Measurements from ENCODE around the gene C10orf62.

C10orf62 gene

DNA sequence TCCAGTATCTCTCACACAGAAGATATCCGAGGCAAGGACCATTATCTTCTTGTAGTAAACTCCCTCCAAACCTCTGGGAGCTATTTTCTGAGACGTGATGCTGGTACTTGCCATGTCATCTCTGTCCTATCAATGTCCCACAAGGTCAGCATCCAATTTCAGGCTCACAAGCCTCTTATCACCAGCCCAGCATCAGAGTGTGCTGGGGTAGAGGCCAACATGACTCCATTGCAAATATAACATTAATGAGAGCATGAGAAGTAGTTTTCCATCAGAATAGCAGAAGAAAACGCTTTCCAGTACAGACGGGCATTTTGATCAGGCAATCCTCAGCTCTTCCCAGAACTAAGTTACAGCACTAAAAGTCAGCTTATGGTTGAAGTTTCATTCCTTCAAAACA lies 38.2 kb downstream of the C10orf62 start (continued):
- TF ChIP-seq, protein P1, sequence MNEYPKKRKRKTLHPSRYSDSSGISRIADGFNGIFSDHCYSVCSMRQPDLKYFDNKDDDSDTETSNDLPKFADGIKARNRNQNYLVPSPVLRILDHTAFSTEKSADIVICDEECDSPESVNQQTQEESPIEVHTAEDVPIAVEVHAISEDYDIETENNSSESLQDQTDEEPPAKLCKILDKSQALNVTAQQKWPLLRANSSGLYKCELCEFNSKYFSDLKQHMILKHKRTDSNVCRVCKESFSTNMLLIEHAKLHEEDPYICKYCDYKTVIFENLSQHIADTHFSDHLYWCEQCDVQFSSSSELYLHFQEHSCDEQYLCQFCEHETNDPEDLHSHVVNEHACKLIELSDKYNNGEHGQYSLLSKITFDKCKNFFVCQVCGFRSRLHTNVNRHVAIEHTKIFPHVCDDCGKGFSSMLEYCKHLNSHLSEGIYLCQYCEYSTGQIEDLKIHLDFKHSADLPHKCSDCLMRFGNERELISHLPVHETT (tag by site-specific recombination; IDR thresholded peaks at IDR 0.05): no peak

- H3K4me3 ChIP-seq (ENCODE audit: low read depth, low read length): no peak overlapping the region
- ChIA-PET POLR2A (interaction anchor here (0.7 kb wide), 1 partner anchor 59 kb away, joined by 4 read pairs; no protein-coding TSS in a partner anchor), CTCF (interaction anchor here (1.1 kb wide), 1 partner anchor 218 kb away, joined by 3 read pairs; no protein-coding TSS in a partner anchor)
- no peaks in the 10 kb centered on the region for H3K4me1 ChIP-seq (ENCODE audit: control insufficient read depth, insufficient read depth, low read length)
- H3K36me3 ChIP-seq (ENCODE audit: control insufficient read depth in 2 of 2, insufficient read depth in 1 of 2, low read length in 2 of 2): no peaks in the 10 kb centered on the region
- TF ChIP-seq ZNF274 (IDR thresholded peaks at IDR 0.05; ENCODE audit: low read length) (no peak), ZNF274 (tag by site-specific recombination; IDR thresholded peaks at IDR 0.05; ENCODE audit: borderline replicate concordance) (0 out of 2 replicates have a peak, but pooled peaks have one; percentile 36), KLF10 (tag by site-specific recombination; IDR thresholded peaks at IDR 0.05) (no peak)
- H3K27ac ChIP-seq (ENCODE audit: extremely low read depth, low read depth, low read length): no peak overlapping the region
- no peaks in the 10 kb centered on the region for H3K9me3 ChIP-seq (ENCODE audit: control insufficient read depth, insufficient read depth, low read depth, low read length)
These were observed 38.7 kb downstream of the C10orf62 start for GRCh38 chr10:97628228-97628627.

- H3K9me3 ChIP-seq (ENCODE audit: control insufficient read depth, insufficient read depth, low read depth, low read length): no peaks in the 10 kb centered on the region
- TF ChIP-seq ZNF624 (tag by site-specific recombination; IDR thresholded peaks at IDR 0.05): no peak
- TF ChIP-seq, protein P2, sequence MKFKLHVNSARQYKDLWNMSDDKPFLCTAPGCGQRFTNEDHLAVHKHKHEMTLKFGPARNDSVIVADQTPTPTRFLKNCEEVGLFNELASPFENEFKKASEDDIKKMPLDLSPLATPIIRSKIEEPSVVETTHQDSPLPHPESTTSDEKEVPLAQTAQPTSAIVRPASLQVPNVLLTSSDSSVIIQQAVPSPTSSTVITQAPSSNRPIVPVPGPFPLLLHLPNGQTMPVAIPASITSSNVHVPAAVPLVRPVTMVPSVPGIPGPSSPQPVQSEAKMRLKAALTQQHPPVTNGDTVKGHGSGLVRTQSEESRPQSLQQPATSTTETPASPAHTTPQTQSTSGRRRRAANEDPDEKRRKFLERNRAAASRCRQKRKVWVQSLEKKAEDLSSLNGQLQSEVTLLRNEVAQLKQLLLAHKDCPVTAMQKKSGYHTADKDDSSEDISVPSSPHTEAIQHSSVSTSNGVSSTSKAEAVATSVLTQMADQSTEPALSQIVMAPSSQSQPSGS (tag by site-specific recombination; IDR thresholded peaks at IDR 0.05; ENCODE audit: low read depth): 0 out of 2 replicates have a peak, but pooled peaks have one; percentile 4
- no peaks in the 10 kb centered on the region for H3K36me3 ChIP-seq (ENCODE audit: control insufficient read depth in 2 of 2, insufficient read depth in 1 of 2, low read length in 2 of 2)
- H3K4me3 ChIP-seq (ENCODE audit: low read depth, low read length): no peak overlapping the region
- H3K4me1 ChIP-seq (ENCODE audit: control insufficient read depth, insufficient read depth, low read length): no peaks in the 10 kb centered on the region
- POLR2A ChIA-PET: interaction anchor here (0.6 kb wide), 2 partner anchors 9 to 33 kb away, joined by 3 read pairs; no protein-coding TSS in a partner anchor
- CTCF ChIA-PET: interaction anchor here (0.6 to 0.7 kb wide), 2 partner anchors 124 to 593 kb away, joined by 3 to 4 read pairs; no protein-coding TSS in a partner anchor
- H3K27ac ChIP-seq (ENCODE audit: extremely low read depth, low read depth, low read length): no peak overlapping the region
These were observed 39.8 kb downstream of the C10orf62 start for GRCh38 chr10:97629289-97629688.

DNA sequence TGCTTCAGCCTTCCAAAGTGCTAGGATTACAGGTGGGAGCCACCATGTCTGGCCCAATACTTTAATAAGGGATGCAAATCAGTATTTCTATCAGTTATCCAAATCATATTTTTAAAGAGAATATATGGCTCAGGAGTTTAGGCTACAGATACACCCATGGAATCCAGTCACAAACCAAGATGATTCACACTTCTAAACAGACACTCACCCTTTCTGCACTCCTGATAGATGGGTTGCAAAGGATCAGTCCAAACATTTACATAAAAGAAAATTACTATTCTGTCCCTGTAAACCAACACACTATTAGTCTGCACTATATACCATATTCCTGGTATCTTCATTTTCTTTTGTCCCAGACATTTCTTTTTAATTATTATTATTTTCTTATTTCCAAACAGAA lies 41.6 kb downstream of the C10orf62 start:
- Histone ChIP-seq H3K36me3 (ENCODE audit: control insufficient read depth in 2 of 2, insufficient read depth in 1 of 2, low read length in 2 of 2) (no peaks in the 10 kb centered on the region), H3K4me1 (ENCODE audit: control insufficient read depth, insufficient read depth, low read length) (no peaks in the 10 kb centered on the region), H3K4me3 (ENCODE audit: low read depth, low read length) (no peak overlapping the region), H3K27ac (ENCODE audit: extremely low read depth, low read depth, low read length) (no peak overlapping the region), H3K9me3 (ENCODE audit: control insufficient read depth, insufficient read depth, low read depth, low read length) (no peaks in the 10 kb centered on the region)
- CTCF ChIA-PET: interaction anchor here (0.7 kb wide), 1 partner anchor 1401 kb away, joined by 3 read pairs; no protein-coding TSS in a partner anchor
- POLR2A ChIA-PET: no interaction called here
- no peak for TF ChIP-seq ZNF157 (tag by site-specific recombination; IDR thresholded peaks at IDR 0.05)
- TF ChIP-seq ZNF114 (tag by site-specific recombination; IDR thresholded peaks at IDR 0.05): no peak
- no peak for TF ChIP-seq ZNF549 (tag by site-specific recombination; IDR thresholded peaks at IDR 0.05)
- TF ChIP-seq ZNF544 (tag by site-specific recombination; IDR thresholded peaks at IDR 0.05): no peak
- no peak for TF ChIP-seq ZEB2 (tag by site-specific recombination; IDR thresholded peaks at IDR 0.05)
- no peak for TF ChIP-seq ZNF776 (tag by site-specific recombination; IDR thresholded peaks at IDR 0.05; ENCODE audit: borderline replicate concordance)
- TF ChIP-seq ZBTB11 (tag by site-specific recombination; conservative IDR thresholded peaks at IDR 0.05; ENCODE audit: low read depth): no peak
- TF ChIP-seq ZNF626 (tag by site-specific recombination; IDR thresholded peaks at IDR 0.05): no peak
- TF ChIP-seq ZNF19 (tag by site-specific recombination; IDR thresholded peaks at IDR 0.05; ENCODE audit: low read depth): no peak
- TF ChIP-seq ZNF23 (tag by site-specific recombination; IDR thresholded peaks at IDR 0.05; ENCODE audit: borderline replicate concordance): no peak
- TF ChIP-seq PATZ1 (tag by site-specific recombination; IDR thresholded peaks at IDR 0.05): no peak
- TF ChIP-seq, protein P3, sequence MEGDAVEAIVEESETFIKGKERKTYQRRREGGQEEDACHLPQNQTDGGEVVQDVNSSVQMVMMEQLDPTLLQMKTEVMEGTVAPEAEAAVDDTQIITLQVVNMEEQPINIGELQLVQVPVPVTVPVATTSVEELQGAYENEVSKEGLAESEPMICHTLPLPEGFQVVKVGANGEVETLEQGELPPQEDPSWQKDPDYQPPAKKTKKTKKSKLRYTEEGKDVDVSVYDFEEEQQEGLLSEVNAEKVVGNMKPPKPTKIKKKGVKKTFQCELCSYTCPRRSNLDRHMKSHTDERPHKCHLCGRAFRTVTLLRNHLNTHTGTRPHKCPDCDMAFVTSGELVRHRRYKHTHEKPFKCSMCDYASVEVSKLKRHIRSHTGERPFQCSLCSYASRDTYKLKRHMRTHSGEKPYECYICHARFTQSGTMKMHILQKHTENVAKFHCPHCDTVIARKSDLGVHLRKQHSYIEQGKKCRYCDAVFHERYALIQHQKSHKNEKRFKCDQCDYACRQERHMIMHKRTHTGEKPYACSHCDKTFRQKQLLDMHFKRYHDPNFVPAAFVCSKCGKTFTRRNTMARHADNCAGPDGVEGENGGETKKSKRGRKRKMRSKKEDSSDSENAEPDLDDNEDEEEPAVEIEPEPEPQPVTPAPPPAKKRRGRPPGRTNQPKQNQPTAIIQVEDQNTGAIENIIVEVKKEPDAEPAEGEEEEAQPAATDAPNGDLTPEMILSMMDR (tag by site-specific recombination; IDR thresholded peaks at IDR 0.05): no peak
- TF ChIP-seq ZNF341 (tag by site-specific recombination; IDR thresholded peaks at IDR 0.05; ENCODE audit: low read depth): no peak
- TF ChIP-seq ZNF155 (tag by site-specific recombination; IDR thresholded peaks at IDR 0.05): no peak

Data from HEK293 (cell line).